K562 (cell line): Measurements from ENCODE around the gene NUAK2. TPM values are rescaled to one million over a fixed set of nuclear protein-coding genes. Genes with fewer than 3 reads are reported as not detected.
A peak's percentile ranks its signal among the peaks of the same experiment; 100 is the strongest.

Experiments used
- BRD9 ChIP-seq: fragments of 450-650 bp; IDR thresholded peaks from 2 replicates; pipeline ENCODE4 v1.6.1; 2018; ENCODE audit warnings: low read depth; ENCODE audit not compliant: partially characterized antibody
- CBX3 ChIP-seq, 2 experiments: IDR thresholded peaks; 1 replicate in 1 of 2; 2 replicates in 1 of 2; pipeline ENCODE4 v1.6.1; 2012; ENCODE audit warnings: inconsistent platforms in 2 of 2, low read length in 2 of 2, borderline replicate concordance in 1 of 2, control low read depth in 1 of 2
- MYC ChIP-seq, 2 experiments: fragments of 250-450 bp in 1 of 2; sonication (Bioruptor Pico) in 1 of 2; IDR thresholded peaks; 2 replicates each; pipeline versions ENCODE4 v1.5.1 to v1.6.1; 2012 to 2021; ENCODE audit warnings: low read depth in 2 of 2, borderline replicate concordance in 1 of 2, improper control_type of control experiment in 1 of 2, low read length in 1 of 2, mild to moderate bottlenecking in 1 of 2, moderate library complexity in 1 of 2
- POLR3A ChIP-seq: IDR thresholded peaks from 2 replicates; pipeline ENCODE4 v1.6.1; 2011; ENCODE audit warnings: borderline replicate concordance, mild to moderate bottlenecking, moderate library complexity; ENCODE audit not compliant: insufficient read length, insufficient read depth; ENCODE audit errors: extremely low read depth
- SAFB ChIP-seq: fragments of 200-400 bp; formaldehyde crosslinking; IDR thresholded peaks from 2 replicates; pipeline ENCODE4 v1.6.1; 2017; ENCODE audit warnings: low read depth, low read length, borderline replicate concordance
- SOX6 ChIP-seq: fragments of 450-650 bp; IDR thresholded peaks from 2 replicates; pipeline ENCODE4 v1.6.1; 2014; ENCODE audit warnings: mild to moderate bottlenecking
- TEAD2 ChIP-seq: fragments of 450-650 bp; IDR thresholded peaks from 2 replicates; pipeline ENCODE4 v1.6.1; 2016; ENCODE audit warnings: missing genetic modification characterization, control low read depth, missing compliant biosample characterization
- TRIM25 ChIP-seq: fragments of 450-650 bp; IDR thresholded peaks from 2 replicates; pipeline ENCODE4 v1.7.0; 2016; ENCODE audit warnings: borderline replicate concordance
- ZNF12 ChIP-seq: sonication (generic); formaldehyde crosslinking; IDR thresholded peaks from 2 replicates; pipeline ENCODE4 v1.4.0; 2020; ENCODE audit warnings: mild to moderate bottlenecking, missing genetic modification reagents
- ZNF24 ChIP-seq: fragments of 450-650 bp; IDR thresholded peaks from 2 replicates; pipeline ENCODE4 v1.6.1; 2016
- ZNF431 ChIP-seq: sonication (generic); formaldehyde crosslinking; IDR thresholded peaks from 2 replicates; pipeline ENCODE4 v1.8.0; 2022; ENCODE audit warnings: mild to moderate bottlenecking, missing genetic modification reagents
- ZNF668 ChIP-seq: fragments of 250-450 bp; sonication (Bioruptor Pico); IDR thresholded peaks from 2 replicates; pipeline ENCODE4 v1.8.0; 2022; ENCODE audit warnings: mild to moderate bottlenecking, inconsistent platforms
- ZNF75A ChIP-seq: fragments of 450-650 bp; formaldehyde crosslinking; IDR thresholded peaks from 2 replicates; pipeline ENCODE4 v1.4.0; 2020; ENCODE audit warnings: mild to moderate bottlenecking
- polyA plus RNA-seq, 8 experiments: library from polyadenylated mRNA; depleted of rRNA in 4 of 8; stranded (reverse) in 5 of 8; unstranded in 3 of 8; fragments of >200 nt; fragmentation: Nextera tagmentation in 2 of 8; fragmentation: Illumina TruSeq in 1 of 8; extraction: Ambion mirVana in 2 of 8; extraction: Trizol in 1 of 8; gene quantifications; 2 replicates each; pipeline versions ENCODE4 v1.2.1 to v1.2.3, GENCODE V29; 2011 to 2014; ENCODE audit warnings: inconsistent platforms in 1 of 8, missing spikeins in 1 of 8
- total RNA-seq, 7 experiments: library from RNA; depleted of rRNA in 6 of 7; stranded (reverse); fragments of >200 nt in 6 of 7; fragmentation: Illumina TruSeq in 2 of 7; extraction: Trizol in 2 of 7; gene quantifications; 2 replicates each; pipeline versions ENCODE4 v1.2.1 to v1.2.3, GENCODE V29; 2011 to 2021; ENCODE audit warnings: low replicate concordance in 1 of 7
- TF ChIP-seq, protein P1 (sequence below): fragments of 450-650 bp; IDR thresholded peaks from 2 replicates; pipeline ENCODE4 v1.6.1; 2016; ENCODE audit warnings: mild to moderate bottlenecking, moderate library complexity

The NUAK2 gene
- total and polyA plus RNA-seq, 9 of the 15 experiments (the other 6 are each of a cell fraction or from before 2014, with no cell fraction given) = 0.04 to 0.44 (median 0.14) TPM

GRCh38 chr1:205255941-205256780 is 65.4 kb downstream of the NUAK2 start (continued):
- TF ChIP-seq, protein P1, sequence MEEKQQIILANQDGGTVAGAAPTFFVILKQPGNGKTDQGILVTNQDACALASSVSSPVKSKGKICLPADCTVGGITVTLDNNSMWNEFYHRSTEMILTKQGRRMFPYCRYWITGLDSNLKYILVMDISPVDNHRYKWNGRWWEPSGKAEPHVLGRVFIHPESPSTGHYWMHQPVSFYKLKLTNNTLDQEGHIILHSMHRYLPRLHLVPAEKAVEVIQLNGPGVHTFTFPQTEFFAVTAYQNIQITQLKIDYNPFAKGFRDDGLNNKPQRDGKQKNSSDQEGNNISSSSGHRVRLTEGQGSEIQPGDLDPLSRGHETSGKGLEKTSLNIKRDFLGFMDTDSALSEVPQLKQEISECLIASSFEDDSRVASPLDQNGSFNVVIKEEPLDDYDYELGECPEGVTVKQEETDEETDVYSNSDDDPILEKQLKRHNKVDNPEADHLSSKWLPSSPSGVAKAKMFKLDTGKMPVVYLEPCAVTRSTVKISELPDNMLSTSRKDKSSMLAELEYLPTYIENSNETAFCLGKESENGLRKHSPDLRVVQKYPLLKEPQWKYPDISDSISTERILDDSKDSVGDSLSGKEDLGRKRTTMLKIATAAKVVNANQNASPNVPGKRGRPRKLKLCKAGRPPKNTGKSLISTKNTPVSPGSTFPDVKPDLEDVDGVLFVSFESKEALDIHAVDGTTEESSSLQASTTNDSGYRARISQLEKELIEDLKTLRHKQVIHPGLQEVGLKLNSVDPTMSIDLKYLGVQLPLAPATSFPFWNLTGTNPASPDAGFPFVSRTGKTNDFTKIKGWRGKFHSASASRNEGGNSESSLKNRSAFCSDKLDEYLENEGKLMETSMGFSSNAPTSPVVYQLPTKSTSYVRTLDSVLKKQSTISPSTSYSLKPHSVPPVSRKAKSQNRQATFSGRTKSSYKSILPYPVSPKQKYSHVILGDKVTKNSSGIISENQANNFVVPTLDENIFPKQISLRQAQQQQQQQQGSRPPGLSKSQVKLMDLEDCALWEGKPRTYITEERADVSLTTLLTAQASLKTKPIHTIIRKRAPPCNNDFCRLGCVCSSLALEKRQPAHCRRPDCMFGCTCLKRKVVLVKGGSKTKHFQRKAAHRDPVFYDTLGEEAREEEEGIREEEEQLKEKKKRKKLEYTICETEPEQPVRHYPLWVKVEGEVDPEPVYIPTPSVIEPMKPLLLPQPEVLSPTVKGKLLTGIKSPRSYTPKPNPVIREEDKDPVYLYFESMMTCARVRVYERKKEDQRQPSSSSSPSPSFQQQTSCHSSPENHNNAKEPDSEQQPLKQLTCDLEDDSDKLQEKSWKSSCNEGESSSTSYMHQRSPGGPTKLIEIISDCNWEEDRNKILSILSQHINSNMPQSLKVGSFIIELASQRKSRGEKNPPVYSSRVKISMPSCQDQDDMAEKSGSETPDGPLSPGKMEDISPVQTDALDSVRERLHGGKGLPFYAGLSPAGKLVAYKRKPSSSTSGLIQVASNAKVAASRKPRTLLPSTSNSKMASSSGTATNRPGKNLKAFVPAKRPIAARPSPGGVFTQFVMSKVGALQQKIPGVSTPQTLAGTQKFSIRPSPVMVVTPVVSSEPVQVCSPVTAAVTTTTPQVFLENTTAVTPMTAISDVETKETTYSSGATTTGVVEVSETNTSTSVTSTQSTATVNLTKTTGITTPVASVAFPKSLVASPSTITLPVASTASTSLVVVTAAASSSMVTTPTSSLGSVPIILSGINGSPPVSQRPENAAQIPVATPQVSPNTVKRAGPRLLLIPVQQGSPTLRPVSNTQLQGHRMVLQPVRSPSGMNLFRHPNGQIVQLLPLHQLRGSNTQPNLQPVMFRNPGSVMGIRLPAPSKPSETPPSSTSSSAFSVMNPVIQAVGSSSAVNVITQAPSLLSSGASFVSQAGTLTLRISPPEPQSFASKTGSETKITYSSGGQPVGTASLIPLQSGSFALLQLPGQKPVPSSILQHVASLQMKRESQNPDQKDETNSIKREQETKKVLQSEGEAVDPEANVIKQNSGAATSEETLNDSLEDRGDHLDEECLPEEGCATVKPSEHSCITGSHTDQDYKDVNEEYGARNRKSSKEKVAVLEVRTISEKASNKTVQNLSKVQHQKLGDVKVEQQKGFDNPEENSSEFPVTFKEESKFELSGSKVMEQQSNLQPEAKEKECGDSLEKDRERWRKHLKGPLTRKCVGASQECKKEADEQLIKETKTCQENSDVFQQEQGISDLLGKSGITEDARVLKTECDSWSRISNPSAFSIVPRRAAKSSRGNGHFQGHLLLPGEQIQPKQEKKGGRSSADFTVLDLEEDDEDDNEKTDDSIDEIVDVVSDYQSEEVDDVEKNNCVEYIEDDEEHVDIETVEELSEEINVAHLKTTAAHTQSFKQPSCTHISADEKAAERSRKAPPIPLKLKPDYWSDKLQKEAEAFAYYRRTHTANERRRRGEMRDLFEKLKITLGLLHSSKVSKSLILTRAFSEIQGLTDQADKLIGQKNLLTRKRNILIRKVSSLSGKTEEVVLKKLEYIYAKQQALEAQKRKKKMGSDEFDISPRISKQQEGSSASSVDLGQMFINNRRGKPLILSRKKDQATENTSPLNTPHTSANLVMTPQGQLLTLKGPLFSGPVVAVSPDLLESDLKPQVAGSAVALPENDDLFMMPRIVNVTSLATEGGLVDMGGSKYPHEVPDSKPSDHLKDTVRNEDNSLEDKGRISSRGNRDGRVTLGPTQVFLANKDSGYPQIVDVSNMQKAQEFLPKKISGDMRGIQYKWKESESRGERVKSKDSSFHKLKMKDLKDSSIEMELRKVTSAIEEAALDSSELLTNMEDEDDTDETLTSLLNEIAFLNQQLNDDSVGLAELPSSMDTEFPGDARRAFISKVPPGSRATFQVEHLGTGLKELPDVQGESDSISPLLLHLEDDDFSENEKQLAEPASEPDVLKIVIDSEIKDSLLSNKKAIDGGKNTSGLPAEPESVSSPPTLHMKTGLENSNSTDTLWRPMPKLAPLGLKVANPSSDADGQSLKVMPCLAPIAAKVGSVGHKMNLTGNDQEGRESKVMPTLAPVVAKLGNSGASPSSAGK = peak; percentile 64
- TF ChIP-seq ZNF431 (CRISPR knock-in tag) (no peak), CBX3 (IDR thresholded peaks at IDR 0.05; ENCODE audit: borderline replicate concordance in 1 of 2, low read length in 2 of 2) (peak in 1 of 2 experiments; percentile 27; a peak in 1 of 3 replicates), ZNF75A (CRISPR knock-in tag) (peak; percentile 40; the same call in 1 of the 2 replicates), ZNF668 (peak; percentile 27; the same call in 1 of the 2 replicates), POLR3A (no peak), TRIM25 (no peak), ZNF12 (CRISPR knock-in tag) (0 out of 2 replicates have a peak, but pooled peaks have one; percentile 58), MYC (IDR thresholded peaks at IDR 0.05; ENCODE audit: low read depth, low read length) (peak; percentile 40; the same call in 1 of the 2 replicates), MYC (CRISPR knock-in tag; IDR thresholded peaks at IDR 0.05; ENCODE audit: borderline replicate concordance, low read depth) (no peak), ZNF24 (0 out of 2 replicates have a peak, but pooled peaks have one; percentile 43), TEAD2 (tag) (no peak), BRD9 (peak; percentile 64), SAFB (no peak), SOX6 (peak; percentile 88)
